GM12873 (cell line): Measurements from ENCODE around the gene CFTR.

Source experiments
- TF ChIP-seq, protein P1 (sequence below): IDR thresholded peaks from 2 replicates; pipeline ENCODE4 v1.5.1; 2012; ENCODE audit warnings: low read depth, mild to moderate bottlenecking, moderate library complexity, low read length, control low read depth; ENCODE audit not compliant: insufficient read depth; ENCODE audit errors: missing control alignments

The CFTR gene

DNA sequence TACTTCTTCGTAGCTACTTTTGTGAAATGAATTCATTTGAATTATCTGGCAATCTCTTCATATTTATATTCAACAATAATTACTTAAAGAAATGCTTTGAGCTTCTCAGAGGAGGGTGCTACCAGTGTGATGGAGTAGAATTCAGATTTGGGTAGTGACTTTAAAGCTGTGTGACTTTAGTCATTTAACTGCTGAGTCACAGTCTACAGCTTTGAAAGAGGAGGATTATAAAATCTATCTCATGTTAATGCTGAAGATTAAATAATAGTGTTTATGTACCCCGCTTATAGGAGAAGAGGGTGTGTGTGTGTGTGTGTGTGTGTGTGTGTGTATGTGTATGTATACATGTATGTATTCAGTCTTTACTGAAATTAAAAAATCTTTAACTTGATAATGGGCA, 68.2 kb downstream of the CFTR start:
- TF ChIP-seq, protein P1, sequence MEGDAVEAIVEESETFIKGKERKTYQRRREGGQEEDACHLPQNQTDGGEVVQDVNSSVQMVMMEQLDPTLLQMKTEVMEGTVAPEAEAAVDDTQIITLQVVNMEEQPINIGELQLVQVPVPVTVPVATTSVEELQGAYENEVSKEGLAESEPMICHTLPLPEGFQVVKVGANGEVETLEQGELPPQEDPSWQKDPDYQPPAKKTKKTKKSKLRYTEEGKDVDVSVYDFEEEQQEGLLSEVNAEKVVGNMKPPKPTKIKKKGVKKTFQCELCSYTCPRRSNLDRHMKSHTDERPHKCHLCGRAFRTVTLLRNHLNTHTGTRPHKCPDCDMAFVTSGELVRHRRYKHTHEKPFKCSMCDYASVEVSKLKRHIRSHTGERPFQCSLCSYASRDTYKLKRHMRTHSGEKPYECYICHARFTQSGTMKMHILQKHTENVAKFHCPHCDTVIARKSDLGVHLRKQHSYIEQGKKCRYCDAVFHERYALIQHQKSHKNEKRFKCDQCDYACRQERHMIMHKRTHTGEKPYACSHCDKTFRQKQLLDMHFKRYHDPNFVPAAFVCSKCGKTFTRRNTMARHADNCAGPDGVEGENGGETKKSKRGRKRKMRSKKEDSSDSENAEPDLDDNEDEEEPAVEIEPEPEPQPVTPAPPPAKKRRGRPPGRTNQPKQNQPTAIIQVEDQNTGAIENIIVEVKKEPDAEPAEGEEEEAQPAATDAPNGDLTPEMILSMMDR: no peak

GRCh38 chr7:117550625-117551024, 70.8 kb downstream of the CFTR start:
- TF ChIP-seq, protein P1: no peak

DNA sequence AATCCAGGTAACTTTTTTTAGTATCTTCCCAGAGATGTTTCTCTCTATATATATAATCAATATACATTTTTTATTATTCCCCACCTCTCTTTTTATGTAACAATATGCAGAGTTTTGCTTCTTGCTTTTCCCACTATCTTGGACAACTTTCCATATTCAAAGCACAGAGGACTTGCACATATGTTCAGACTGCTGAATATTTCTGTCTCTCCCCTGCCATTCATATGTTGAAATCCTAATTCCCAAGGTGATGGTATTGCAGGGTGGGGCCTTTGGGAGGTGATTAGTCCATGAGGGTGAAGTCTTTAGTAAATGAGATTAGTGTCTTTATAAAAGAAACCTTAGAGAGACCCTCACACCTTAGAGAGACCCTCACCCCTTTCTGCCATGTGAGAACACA, 72.8 kb downstream of the CFTR start:
- TF ChIP-seq, protein P1: no peak

- TF ChIP-seq, protein P1: no peak
These were observed 75.4 kb downstream of the CFTR start for GRCh38 chr7:117555260-117555659.

GRCh38 chr7:117559391-117559790, 79.6 kb downstream of the CFTR start:
- TF ChIP-seq, protein P1: no peak

- TF ChIP-seq, protein P1: no peak
These were observed 80.2 kb downstream of the CFTR start for GRCh38 chr7:117560030-117560429.

- TF ChIP-seq, protein P1: no peak
These were observed 82.9 kb downstream of the CFTR start for GRCh38 chr7:117562759-117563158.
